NCI-H1092 (cell line): Measurements from ENCODE around the gene GRIK3.

Experiments used
- DNase-seq: peaks from one replicate; lab custom pipeline; 2025; lab: John Stamatoyannopoulos, UW

Gene GRIK3

GRCh38 chr1:37015713-37016112, 18.6 kb downstream of the GRIK3 start:
- no peak for DNase-seq

- DNase-seq = no peak
Measured at GRCh38 chr1:37012226-37012625, 22.1 kb downstream of the GRIK3 start.

GRCh38 chr1:37010011-37010410, 24.3 kb downstream of the GRIK3 start:
- DNase-seq = no peak

GRCh38 chr1:37009521-37009920, 24.8 kb downstream of the GRIK3 start:
- DNase-seq = no peak

- DNase-seq = no peak
Measured at GRCh38 chr1:37006132-37006868, 28.0 kb downstream of the GRIK3 start.

GRCh38 chr1:37002898-37003297, 31.4 kb downstream of the GRIK3 start:
- no peak for DNase-seq

GRCh38 chr1:37001703-37002102, 32.6 kb downstream of the GRIK3 start:
- no peak for DNase-seq

GRCh38 chr1:36996106-36996505, 38.2 kb downstream of the GRIK3 start:
- DNase-seq = no peak

- DNase-seq = no peak
Measured at GRCh38 chr1:36994868-36995267, 39.4 kb downstream of the GRIK3 start.

- DNase-seq = no peak
Measured at GRCh38 chr1:36994294-36994693, 40.0 kb downstream of the GRIK3 start.

GRCh38 chr1:36992139-36992943, 42.0 kb downstream of the GRIK3 start:
- no peak for DNase-seq

GRCh38 chr1:36991551-36991950, 42.8 kb downstream of the GRIK3 start:
- no peak for DNase-seq

- DNase-seq = no peak
Measured at GRCh38 chr1:36990928-36991327, 43.4 kb downstream of the GRIK3 start.

- no peak for DNase-seq
Measured at GRCh38 chr1:36989241-36989640, 45.1 kb downstream of the GRIK3 start.

- DNase-seq = peak; percentile 27
Measured at GRCh38 chr1:36988741-36989193, 45.5 kb downstream of the GRIK3 start.

- DNase-seq = no peak
Measured at GRCh38 chr1:36988321-36988720, 46.0 kb downstream of the GRIK3 start.

- no peak for DNase-seq
Measured at GRCh38 chr1:36987276-36987675, 47.0 kb downstream of the GRIK3 start.

GRCh38 chr1:36986241-36986985, 47.9 kb downstream of the GRIK3 start:
- DNase-seq = no peak

- DNase-seq = no peak
Measured at GRCh38 chr1:36984675-36985074, 49.6 kb downstream of the GRIK3 start.

- no peak for DNase-seq
Measured at GRCh38 chr1:36984026-36984425, 50.3 kb downstream of the GRIK3 start.

- peak; percentile 25 for DNase-seq
Measured at GRCh38 chr1:36982709-36983108, 51.6 kb downstream of the GRIK3 start.

GRCh38 chr1:36981771-36982622, 52.3 kb downstream of the GRIK3 start:
- no peak for DNase-seq
